Measurements from ENCODE around the gene NECAB3.

- peak; percentile 83 to 95 (median 90) for TF ChIP-seq CTCF (IDR thresholded peaks at IDR 0.05)
- no peak for TF ChIP-seq POLR2A (IDR thresholded peaks at IDR 0.05)
Observed at GRCh38 chr20:33667676-33668465, 6.4 kb downstream of the NECAB3 start.

Data from heart left ventricle (tissue), 13 donors.